Measurements from ENCODE around the gene IGF2BP2. TPM values are rescaled to one million over a fixed set of nuclear protein-coding genes. Genes with fewer than 3 reads are reported as not detected.
A peak's percentile ranks its signal among the peaks of the same experiment; 100 is the strongest.

IGF2BP2 gene
- total and polyA plus RNA-seq, 2 experiments from 2014 or later, result 88.9 to 91.8 TPM

DNA sequence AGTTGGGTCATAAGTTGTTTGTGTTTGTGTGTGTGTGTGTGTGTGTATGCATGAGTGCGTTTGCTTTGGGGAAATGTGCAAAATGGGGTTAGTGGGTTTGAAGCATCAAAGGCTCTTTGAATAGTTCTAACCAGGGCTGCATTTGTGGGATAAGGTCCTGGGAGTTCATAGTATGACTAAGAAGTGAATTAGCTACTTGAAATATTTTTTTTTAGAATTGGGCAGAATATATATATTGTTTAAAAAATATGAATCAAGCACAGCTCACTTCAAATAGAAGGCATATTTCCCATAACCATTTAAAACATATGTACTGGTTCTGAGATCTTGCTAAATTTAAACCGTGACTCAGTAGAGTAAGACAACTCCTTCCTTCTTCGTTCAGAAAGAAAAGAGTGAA, 43.1 kb downstream of the IGF2BP2 start:
- H3K9me2 ChIP-seq (replicated peaks; ENCODE audit: insufficient read depth), result no peaks in the 10 kb centered on the region
- H3K27me3 ChIP-seq, result no peaks in the 10 kb centered on the region
- peaks cover 26% of the 10 kb centered on the region for H3K4me1 ChIP-seq (ENCODE audit: insufficient read depth)
- DNase-seq (ENCODE audit: low spot score), result no peak
- WGBS (ENCODE audit: low lambda C conversion rate, missing lambda C conversion rate), result 72% methylated on average over 3 of the region's 3 CpGs
- H3K4me2 ChIP-seq, result no peak overlapping the region
- H4K20me1 ChIP-seq (ENCODE audit: insufficient read depth, poor library complexity, severe bottlenecking), result peaks cover 100% of the 10 kb centered on the region
- H3K79me2 ChIP-seq, result peaks cover 100% of the 10 kb centered on the region
- no peak overlapping the region for H3K4me3 ChIP-seq
- TF ChIP-seq, protein P1, sequence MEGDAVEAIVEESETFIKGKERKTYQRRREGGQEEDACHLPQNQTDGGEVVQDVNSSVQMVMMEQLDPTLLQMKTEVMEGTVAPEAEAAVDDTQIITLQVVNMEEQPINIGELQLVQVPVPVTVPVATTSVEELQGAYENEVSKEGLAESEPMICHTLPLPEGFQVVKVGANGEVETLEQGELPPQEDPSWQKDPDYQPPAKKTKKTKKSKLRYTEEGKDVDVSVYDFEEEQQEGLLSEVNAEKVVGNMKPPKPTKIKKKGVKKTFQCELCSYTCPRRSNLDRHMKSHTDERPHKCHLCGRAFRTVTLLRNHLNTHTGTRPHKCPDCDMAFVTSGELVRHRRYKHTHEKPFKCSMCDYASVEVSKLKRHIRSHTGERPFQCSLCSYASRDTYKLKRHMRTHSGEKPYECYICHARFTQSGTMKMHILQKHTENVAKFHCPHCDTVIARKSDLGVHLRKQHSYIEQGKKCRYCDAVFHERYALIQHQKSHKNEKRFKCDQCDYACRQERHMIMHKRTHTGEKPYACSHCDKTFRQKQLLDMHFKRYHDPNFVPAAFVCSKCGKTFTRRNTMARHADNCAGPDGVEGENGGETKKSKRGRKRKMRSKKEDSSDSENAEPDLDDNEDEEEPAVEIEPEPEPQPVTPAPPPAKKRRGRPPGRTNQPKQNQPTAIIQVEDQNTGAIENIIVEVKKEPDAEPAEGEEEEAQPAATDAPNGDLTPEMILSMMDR (IDR thresholded peaks at IDR 0.05; ENCODE audit: poor library complexity), result no peak
- no peak for TF ChIP-seq EZH2 (IDR thresholded peaks at IDR 0.05; ENCODE audit: borderline replicate concordance)
- no peak for TF ChIP-seq EZH2phosphoT487 (IDR thresholded peaks at IDR 0.05; ENCODE audit: low read depth, severe bottlenecking, unreplicated experiment)
- H3K36me3 ChIP-seq (replicated peaks; ENCODE audit: insufficient read depth, low read depth), result no peaks in the 10 kb centered on the region
- H2AFZ ChIP-seq, result no peak overlapping the region
- no peaks in the 10 kb centered on the region for H3K9me3 ChIP-seq (ENCODE audit: low read depth)
- no peak overlapping the region for H3K27ac ChIP-seq

DNA sequence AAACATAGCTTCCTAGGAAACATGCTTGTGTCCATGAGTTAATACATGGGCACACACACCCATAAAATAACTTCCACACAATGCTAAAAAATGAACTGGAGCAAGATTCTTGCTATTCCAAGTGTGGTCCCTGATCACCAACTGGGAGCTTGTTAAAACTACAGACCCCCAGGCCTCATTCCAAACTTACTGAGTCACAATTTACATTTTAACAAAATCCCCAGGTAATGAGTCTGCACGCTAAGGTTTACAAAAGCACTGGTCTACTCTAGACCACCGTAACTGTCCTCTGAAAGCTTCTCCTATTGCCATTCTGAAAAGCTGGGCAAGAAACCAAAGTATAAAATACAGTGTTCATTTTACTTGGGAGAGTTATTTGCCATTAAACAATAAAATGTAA, 45.4 kb downstream of the IGF2BP2 start:
- Histone ChIP-seq H3K36me3 (replicated peaks; ENCODE audit: insufficient read depth, low read depth) (no peaks in the 10 kb centered on the region), H2AFZ (no peak overlapping the region), H3K4me2 (no peak overlapping the region), H3K27me3 (no peaks in the 10 kb centered on the region), H3K9me2 (replicated peaks; ENCODE audit: insufficient read depth) (no peaks in the 10 kb centered on the region), H3K4me3 (no peak overlapping the region), H4K20me1 (ENCODE audit: insufficient read depth, poor library complexity, severe bottlenecking) (peaks cover 100% of the 10 kb centered on the region), H3K9me3 (ENCODE audit: low read depth) (no peaks in the 10 kb centered on the region), H3K4me1 (ENCODE audit: insufficient read depth) (peaks cover 25% of the 10 kb centered on the region), H3K27ac (peak overlapping the region; percentile 9), H3K79me2 (peaks cover 100% of the 10 kb centered on the region)
- 25% methylated on average over 2 of the region's 2 CpGs for WGBS (ENCODE audit: low lambda C conversion rate, missing lambda C conversion rate)
- TF ChIP-seq EZH2 (IDR thresholded peaks at IDR 0.05; ENCODE audit: borderline replicate concordance), result no peak
- TF ChIP-seq EZH2phosphoT487 (IDR thresholded peaks at IDR 0.05; ENCODE audit: low read depth, severe bottlenecking, unreplicated experiment), result no peak
- TF ChIP-seq, protein P1 (IDR thresholded peaks at IDR 0.05; ENCODE audit: poor library complexity), result no peak
- DNase-seq (ENCODE audit: low spot score), result no peak

- peak overlapping the region; percentile 9 for H3K27ac ChIP-seq
- no peaks in the 10 kb centered on the region for H3K9me2 ChIP-seq (replicated peaks; ENCODE audit: insufficient read depth)
- H3K4me3 ChIP-seq, result no peak overlapping the region
- H3K4me2 ChIP-seq, result no peak overlapping the region
- no peak overlapping the region for H2AFZ ChIP-seq
- H3K36me3 ChIP-seq (replicated peaks; ENCODE audit: insufficient read depth, low read depth), result no peaks in the 10 kb centered on the region
- no peaks in the 10 kb centered on the region for H3K27me3 ChIP-seq
- peaks cover 32% of the 10 kb centered on the region for H3K4me1 ChIP-seq (ENCODE audit: insufficient read depth)
- peaks cover 100% of the 10 kb centered on the region for H4K20me1 ChIP-seq (ENCODE audit: insufficient read depth, poor library complexity, severe bottlenecking)
- DNase-seq (ENCODE audit: low spot score), result no peak
- H3K9me3 ChIP-seq (ENCODE audit: low read depth), result no peaks in the 10 kb centered on the region
- H3K79me2 ChIP-seq, result peaks cover 100% of the 10 kb centered on the region
- 100% methylated on average over 1 of the region's 1 CpG for WGBS (ENCODE audit: low lambda C conversion rate, missing lambda C conversion rate)
- TF ChIP-seq EZH2 (IDR thresholded peaks at IDR 0.05; ENCODE audit: borderline replicate concordance), result no peak
- TF ChIP-seq, protein P1 (IDR thresholded peaks at IDR 0.05; ENCODE audit: poor library complexity), result no peak
- TF ChIP-seq EZH2phosphoT487 (IDR thresholded peaks at IDR 0.05; ENCODE audit: low read depth, severe bottlenecking, unreplicated experiment), result no peak
Measured at GRCh38 chr3:185778821-185779220, 46.0 kb downstream of the IGF2BP2 start.

GRCh38 chr3:185778094-185778493, 46.7 kb downstream of the IGF2BP2 start:
- WGBS (ENCODE audit: low lambda C conversion rate, missing lambda C conversion rate), result 93% methylated on average over 4 of the region's 4 CpGs
- Histone ChIP-seq H3K9me3 (ENCODE audit: low read depth) (no peaks in the 10 kb centered on the region), H3K27me3 (no peaks in the 10 kb centered on the region), H3K4me1 (ENCODE audit: insufficient read depth) (peaks cover 36% of the 10 kb centered on the region), H3K4me2 (no peak overlapping the region), H3K9me2 (replicated peaks; ENCODE audit: insufficient read depth) (no peaks in the 10 kb centered on the region), H3K4me3 (no peak overlapping the region), H4K20me1 (ENCODE audit: insufficient read depth, poor library complexity, severe bottlenecking) (peaks cover 100% of the 10 kb centered on the region), H3K36me3 (replicated peaks; ENCODE audit: insufficient read depth, low read depth) (no peaks in the 10 kb centered on the region), H2AFZ (no peak overlapping the region), H3K79me2 (peaks cover 100% of the 10 kb centered on the region), H3K27ac (no peak overlapping the region)
- no peak for TF ChIP-seq EZH2 (IDR thresholded peaks at IDR 0.05; ENCODE audit: borderline replicate concordance)
- no peak for DNase-seq (ENCODE audit: low spot score)

All from hepatocyte (in vitro differentiated cells).